GM12801 (cell line): ENCODE results near the gene TPST2.

Experiments used
- TF ChIP-seq, protein P1 (sequence below): IDR thresholded peaks from one replicate; pipeline ENCODE4 v1.5.1; 2011; ENCODE audit warnings: control low read depth; ENCODE audit not compliant: insufficient read length; ENCODE audit errors: extremely low read depth

The TPST2 gene

DNA sequence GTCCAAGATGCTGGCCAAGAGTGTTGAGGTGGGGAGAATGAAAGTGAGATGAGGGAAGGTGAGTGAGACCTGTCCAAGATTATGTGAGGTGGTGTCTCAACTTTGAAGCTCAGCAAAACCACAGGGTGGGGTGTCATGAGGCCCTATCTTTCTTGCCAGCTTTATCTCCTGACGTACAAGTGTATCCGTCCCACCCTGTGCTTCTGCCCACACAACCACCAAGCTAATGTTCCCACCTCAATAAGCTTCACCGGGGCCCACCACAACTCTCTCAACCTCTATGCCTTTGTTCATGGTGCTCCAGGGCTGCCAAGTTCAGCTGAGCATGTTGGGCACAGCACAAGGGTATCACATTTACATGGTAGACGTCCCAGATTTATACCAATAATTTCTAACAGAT, 7.1 kb upstream of the TPST2 start:
- TF ChIP-seq, protein P1, sequence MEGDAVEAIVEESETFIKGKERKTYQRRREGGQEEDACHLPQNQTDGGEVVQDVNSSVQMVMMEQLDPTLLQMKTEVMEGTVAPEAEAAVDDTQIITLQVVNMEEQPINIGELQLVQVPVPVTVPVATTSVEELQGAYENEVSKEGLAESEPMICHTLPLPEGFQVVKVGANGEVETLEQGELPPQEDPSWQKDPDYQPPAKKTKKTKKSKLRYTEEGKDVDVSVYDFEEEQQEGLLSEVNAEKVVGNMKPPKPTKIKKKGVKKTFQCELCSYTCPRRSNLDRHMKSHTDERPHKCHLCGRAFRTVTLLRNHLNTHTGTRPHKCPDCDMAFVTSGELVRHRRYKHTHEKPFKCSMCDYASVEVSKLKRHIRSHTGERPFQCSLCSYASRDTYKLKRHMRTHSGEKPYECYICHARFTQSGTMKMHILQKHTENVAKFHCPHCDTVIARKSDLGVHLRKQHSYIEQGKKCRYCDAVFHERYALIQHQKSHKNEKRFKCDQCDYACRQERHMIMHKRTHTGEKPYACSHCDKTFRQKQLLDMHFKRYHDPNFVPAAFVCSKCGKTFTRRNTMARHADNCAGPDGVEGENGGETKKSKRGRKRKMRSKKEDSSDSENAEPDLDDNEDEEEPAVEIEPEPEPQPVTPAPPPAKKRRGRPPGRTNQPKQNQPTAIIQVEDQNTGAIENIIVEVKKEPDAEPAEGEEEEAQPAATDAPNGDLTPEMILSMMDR, result no peak

DNA sequence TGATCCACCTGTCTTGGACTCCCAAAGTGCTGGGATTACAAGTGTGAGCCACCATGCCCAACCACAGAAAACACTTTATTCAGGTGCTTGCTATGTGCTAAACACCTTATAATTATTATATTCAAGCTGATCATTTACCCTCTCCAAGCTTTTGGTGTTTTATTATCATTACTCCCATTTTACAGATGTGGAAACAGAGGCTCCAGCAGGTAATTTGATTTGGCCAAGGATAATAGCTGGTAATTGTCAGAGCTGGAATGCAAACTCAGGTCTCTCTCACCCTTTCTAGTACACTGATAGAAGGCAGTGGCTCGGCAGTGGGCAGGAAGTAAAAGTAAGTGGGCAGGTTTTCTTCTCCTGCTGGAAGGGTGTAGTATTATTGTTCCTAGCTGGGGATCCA, 3.8 kb upstream of the TPST2 start:
- TF ChIP-seq, protein P1, result no peak

DNA sequence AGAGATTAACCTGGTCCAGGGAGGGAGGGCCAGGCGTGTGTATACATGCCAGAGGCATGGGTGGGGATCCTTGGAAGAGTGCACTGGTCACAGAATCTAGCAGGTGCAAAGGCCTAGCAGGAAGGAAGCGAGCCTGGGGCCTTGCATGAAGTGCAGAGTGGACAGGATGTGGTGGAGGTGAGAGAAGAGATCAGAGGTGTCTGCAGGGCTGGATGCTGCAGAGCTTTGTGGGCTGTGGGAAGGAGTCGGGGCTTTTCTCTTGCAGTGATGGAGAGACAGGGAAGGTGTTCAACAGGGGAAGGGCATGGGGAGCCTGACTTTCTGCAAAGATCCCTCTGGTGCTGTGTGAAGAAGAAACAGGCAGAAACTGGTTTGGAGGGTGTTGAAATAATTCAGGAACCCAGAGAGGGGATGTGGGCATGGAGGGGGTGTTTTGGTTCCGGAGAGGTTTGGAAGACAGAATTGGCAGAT, 2.5 kb upstream of the TPST2 start:
- TF ChIP-seq, protein P1, result no peak

DNA sequence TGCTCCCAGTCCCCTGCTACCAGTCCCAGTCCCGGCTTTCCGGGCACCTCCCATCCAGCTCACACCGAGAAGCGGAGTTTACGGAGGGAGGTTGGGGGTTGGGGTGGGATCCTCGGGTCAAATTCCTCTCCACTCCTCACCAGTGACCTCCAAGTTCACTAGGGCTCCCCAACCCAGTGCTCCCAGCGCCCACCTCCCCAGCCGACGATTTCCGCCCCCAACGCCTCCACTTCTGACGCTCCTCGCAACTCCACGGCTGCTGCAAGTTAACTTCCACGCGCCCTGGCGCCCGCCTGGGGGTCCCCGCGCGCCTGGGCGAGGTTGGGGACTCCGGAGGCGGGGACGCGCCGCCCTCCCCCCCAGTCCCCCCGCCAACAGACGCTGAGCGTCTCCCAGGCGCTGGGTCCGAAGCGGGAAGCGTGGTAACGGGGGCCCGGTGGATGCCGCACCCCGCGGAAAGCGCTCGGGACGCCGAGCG, 526 bp downstream of the TPST2 start:
- TF ChIP-seq, protein P1, result no peak

DNA sequence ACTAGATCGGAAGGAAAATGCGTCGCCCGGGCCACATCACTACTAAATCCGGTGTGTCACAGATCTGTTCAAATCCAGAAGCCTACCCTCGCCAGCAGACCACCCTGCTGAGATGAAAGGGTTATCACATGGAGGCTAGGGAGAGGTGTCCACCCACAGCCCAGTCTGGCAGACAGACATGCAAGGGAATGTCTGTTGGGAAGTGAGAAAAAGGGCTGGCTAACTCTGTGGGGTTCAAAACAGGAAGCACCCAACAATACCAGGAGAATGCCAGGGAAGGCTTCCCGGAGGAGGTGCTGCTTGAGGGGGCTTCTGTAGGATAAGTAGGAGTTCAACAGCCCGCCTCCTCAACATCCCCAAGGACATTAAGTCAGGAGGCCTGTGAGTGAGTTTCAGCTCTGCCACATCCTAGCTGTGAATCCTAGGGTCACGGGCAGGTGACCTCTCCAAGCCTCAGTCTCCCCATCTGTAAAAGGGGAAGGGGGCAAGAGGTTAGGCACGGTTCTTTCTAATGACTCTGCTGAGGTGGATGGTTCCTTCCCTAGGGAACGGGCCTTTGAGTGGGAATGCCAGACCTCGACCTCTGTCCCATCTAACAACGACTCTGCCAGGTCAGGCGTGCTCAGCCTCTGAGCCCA, 1.1 kb downstream of the TPST2 start:
- TF ChIP-seq, protein P1, result no peak

DNA sequence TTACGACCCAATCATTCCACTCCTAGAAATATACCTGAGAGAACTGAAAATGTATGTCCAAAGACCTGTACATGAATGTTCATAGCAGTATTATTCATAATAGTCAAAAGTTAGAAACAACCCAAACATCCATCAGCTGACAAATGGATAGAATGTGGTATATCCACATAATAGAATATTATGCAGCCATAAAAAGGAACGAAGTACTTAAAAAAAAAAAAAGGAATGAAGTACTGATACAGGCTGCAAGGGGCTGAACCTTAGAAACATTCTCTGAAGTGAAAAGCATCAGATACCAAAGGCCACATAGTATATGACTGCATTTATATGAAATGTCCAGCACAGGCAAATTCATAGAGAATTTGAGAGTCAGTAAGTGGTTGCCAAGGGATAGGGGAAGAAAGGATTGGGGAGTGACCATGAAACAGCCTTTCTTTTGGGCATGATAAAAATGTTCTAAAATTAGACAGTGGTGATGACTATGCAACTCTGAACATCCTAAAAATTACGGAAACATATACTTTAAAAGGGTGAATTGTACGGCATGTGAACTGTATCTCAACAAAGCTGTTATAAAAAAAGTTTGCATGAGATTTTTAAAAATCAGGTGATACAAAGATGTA, 1.8 kb downstream of the TPST2 start:
- TF ChIP-seq, protein P1, result no peak

DNA sequence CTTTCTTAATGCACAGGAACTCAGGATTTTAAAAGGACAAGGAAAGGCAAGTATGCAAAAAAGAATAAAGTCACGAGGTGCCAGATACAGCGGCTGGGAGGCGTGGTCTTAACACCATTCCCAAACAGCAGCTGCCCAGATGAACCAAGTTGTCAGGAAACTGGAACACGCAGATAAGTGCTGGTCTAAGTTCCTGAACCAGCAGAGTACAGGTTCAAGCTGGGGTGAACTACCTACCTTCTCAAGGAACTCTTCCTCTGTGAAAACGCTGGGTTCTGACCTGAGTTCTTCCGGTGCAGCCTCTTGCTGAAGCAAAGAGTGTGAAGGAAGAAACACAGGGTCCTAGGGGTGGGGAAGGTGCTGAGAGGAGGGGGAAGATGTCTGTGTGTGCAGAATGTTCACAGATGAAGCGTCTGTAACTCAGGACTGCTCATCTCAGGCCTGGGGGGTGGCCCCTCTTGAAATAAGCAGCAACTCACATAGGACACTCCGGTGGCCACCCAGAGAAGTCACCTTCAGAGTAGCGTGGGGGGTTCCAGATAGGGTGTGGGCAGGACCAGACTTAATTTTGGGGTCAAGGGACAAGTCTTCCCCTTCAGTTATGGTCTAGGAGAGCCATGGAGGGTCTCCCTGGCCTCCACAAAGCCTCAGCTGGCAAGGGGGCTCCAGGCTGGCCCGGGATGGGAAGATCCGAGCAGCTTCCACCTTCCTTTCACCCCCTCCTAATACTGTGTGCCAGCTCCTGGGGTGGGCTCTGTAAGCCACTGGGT, 3.2 kb downstream of the TPST2 start:
- TF ChIP-seq, protein P1, result no peak
